Measurements from ENCODE around the gene SHANK1.

- TF ChIP-seq POLR2AphosphoS5 (IDR thresholded peaks at IDR 0.05; ENCODE audit: low read depth, low read length) (no peak), SIN3A (IDR thresholded peaks at IDR 0.05; ENCODE audit: borderline replicate concordance, insufficient read depth, low read length) (no peak), FOXP2 (optimal IDR thresholded peaks at IDR 0.05; ENCODE audit: borderline replicate concordance, extremely low read depth, extremely low read length, insufficient read depth) (no peak)
These were observed 21.8 kb upstream of the SHANK1 start for GRCh38 chr19:50741179-50741933.

All from PFSK-1 (cell line).